GM21381 (cell line): ENCODE data around the gene SFXN1.
"Not testable (repeated sequence)": the region's sequence is repeated elsewhere in the genome, so short reads cannot be mapped to it uniquely, and the experiment has no call there.

Source experiments
- ATAC-seq: cut with Tn5 transposase; IDR thresholded peaks from one replicate; pipeline ENCODE4 v1.9.1; 2021; ENCODE audit warnings: mild to moderate bottlenecking, moderate library complexity; ENCODE audit not compliant: unreplicated experiment

Gene SFXN1, protein sequence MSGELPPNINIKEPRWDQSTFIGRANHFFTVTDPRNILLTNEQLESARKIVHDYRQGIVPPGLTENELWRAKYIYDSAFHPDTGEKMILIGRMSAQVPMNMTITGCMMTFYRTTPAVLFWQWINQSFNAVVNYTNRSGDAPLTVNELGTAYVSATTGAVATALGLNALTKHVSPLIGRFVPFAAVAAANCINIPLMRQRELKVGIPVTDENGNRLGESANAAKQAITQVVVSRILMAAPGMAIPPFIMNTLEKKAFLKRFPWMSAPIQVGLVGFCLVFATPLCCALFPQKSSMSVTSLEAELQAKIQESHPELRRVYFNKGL

DNA sequence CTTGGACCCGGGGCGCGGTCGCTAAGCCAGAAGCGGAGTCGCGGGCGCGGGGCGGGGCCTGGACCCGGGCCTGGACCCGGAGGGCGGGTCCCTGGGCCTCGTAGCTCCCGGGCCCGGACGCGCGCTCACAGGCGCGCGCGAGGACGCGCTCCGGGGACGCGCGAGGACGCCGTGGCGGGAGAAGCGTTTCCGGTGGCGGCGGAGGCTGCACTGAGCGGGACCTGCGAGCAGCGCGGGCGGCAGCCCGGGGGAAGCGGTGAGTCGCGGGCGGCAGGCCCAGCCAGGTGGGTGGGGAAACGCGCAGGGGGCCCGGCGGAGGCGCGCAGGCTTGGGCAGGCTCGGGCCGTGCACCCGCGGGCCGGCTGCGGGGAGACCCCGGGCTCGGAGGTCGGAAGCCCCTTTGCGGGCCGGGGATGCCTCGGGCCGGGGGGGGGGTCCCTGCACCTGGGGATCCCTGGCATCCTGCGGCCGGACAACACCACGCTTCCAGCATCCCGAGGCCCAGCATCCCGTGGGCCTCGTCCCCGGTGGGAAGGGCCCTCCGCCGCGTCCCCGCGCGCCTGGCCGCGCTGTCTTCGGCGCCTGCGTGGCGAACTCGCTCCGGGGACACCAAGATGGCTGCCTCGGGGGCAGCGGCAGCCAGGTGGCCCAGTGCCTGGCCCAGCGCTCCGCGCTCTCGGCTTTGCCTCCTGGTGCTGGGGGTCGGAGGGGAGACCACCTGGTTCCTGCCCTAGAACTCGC is at the start of gene SFXN1:
Gene SFXN1, plus strand, starts transcription at position 177 of the 741 bp plus-strand sequence. CDS start 13,544 bp downstream, outside the sequence.
- ATAC-seq: peak; percentile 93

DNA sequence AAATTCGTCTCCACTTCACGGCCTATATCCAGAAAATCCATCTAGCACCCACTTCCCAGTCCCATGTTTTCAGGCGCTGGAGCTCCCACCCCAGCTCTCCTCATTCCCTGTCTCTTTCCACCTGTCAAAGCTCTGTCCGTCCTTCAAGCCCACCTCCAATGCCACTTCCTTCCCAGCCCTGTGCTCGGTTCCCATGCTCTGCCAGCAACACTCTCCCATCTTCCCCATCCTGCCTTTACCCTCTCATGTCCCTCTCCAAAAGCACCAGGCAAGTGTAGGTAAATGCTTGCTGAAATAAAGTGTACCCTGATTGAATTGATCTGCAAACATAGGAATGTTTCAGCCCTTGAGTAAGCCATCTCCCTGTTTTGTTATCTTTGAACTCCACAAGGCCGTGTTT is 43.6 kb upstream of the SFXN1 start:
- no peak for ATAC-seq

DNA sequence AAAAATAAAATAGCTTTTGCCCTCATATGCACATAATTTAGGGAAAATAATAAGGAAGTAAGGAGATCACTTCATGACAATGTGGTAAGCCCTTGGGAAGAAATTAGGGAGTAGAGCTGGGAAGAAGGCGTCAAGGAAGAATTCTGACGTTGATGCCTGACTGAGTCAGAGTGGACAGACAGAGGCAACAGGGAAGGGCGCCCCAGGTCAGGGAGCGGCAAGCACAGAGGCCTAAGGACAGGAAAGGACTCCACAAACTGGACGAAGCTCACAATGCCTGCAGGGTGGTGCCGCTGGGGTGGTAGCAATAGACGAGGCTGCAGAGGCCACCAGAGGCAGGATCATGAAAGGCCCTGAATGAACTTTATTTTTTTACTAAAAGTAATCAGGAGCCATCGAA is 42.0 kb upstream of the SFXN1 start:
- ATAC-seq: no peak

DNA sequence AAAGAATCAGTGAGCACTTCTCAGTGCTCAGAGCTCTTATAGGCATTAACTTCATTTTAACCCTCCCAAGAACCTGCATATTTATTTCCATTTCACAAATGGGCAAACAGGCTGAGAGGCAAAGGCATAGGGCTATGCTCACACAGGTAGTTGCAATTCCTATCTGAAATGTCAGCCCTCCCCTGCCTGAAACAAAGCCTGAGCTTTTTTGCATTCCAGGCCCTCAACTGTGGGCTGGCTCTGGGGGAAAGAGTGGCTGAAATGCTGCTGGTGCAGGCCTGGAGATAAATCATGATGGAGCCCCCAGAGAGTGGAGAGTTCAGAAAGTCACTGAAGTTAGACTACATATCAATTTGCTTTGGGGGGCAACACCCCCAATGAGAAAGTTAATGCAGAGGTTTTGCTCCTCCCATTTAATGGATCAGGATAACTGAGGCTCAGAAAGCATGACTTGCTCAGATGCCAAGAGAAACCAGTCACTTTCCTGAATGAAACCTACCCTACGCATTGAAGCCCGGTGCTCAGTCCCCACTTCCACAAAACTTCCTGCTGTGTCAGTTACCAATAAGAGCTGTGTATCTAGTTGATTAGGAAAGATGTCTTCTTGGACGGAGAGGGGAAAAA is 40.0 kb upstream of the SFXN1 start:
- ATAC-seq: no peak

DNA sequence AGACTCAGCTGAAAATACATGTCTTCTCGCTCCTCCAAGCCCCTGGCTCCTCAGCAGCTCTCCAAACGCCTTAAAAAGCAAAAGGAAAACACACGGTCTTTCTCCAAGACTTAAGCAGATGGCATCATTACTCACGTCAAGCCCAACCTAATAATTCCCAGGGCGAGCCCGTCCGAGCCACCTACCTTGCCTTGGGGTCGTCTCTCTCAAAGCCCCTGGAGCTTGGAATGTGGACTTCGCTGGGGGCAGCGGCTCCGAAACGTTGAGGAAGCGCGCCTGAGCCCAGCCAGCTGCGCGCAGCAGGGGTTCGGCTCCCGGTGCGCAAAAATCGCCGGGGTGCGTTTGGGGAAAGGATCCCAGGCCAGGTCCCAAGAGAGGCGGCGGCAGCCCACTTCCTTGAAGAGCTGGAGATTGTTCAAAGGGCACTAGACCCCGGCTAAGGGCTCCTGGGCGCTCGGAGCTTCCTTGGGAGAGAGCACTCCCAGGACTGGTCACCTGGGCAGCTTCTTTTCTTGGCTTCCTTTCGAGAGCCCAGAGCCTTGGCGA is 34.8 kb upstream of the SFXN1 start:
- no peak for ATAC-seq

DNA sequence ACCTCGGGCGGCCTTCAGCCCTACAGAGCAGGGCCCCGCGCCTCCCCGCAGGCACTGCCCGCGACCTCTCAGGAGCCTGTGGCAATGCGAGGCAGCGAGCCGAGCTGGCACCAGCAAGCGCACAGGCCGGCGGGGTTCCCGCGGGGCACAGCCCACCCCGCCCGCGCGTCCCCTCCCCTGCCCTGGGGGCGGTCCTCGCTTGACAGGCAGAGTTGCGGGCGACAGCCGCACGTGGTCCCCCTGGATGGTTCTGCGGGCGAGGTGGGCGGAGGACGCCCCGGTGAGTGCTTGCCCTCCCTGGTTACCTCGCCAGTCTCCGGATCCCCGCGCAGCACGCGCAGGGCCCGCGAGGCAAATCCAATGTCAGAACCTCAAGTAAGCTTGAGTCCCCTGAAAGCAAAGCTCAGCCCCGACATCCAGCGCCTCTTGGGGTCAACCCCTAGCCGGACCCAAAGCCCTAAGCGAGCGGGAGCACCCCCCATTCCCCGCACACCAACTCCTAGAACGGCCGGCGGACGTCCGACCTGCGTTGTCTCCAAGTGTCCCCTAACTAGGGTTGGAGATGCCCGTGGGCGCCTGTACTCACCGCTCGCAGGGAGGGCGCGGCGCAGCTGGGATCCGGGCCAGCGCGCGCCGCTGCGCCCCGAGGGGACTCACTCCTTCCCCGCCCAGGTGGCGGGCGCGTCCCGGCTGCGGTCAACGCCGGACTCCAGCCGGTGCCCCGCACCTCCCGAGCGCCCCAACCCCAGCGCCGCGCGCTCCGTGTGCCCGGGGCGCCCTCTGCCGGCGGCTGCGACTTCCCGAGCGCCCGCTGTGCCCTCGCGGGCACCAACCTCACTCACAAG is 34.1 kb upstream of the SFXN1 start, which contains the start of gene DRD1:
Gene DRD1, minus strand, starts transcription at position 123 of the 845 bp plus-strand sequence. CDS start 1,083 bp downstream, outside the sequence.
- ATAC-seq: no peak

DNA sequence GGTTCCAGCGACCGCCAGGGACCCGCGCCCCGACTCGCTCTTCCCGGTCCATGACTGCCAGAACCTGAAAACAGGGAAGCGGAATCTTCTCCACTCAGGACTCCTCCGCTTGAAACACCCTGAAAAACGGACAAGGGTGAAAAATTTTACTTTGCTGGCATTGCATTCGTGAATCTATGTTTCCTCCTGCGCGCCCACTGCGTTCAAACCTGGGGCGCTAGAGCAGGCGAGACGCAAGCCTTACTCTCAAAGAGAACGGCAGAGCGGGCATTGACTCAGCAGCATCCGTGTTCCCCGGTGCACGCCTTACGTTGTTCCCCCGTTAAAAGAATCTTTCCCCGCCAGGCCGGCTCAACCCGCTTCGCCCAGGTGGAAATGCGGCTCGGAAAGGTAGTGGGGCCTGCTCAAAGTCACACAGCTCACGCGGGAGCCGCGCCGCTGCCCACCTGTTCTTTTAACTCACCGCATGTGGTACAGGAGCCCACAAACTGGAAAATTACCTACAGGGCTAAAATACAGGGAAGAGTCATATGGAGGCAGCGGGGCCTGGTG is 33.4 kb upstream of the SFXN1 start:
- ATAC-seq: no peak

DNA sequence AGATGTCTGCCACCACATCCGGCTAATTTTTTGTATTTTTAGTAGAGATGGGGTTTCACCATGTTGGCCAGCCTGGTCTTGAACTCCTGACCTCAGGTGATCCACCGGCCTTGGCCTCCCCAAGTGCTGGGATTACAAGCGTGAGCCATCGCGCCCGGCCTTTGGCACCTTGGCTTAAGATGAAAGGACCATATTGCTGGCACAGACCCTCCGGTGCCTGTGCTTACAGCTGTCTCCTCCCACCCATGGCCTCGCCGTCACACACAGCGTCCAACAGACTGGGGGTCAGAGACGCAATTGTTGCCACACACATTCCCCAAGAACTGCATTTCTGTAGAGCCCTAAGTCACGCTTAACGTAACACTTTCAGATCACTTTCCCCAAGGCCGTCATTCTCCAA is 32.0 kb upstream of the SFXN1 start:
- ATAC-seq: not testable (repeated sequence)

DNA sequence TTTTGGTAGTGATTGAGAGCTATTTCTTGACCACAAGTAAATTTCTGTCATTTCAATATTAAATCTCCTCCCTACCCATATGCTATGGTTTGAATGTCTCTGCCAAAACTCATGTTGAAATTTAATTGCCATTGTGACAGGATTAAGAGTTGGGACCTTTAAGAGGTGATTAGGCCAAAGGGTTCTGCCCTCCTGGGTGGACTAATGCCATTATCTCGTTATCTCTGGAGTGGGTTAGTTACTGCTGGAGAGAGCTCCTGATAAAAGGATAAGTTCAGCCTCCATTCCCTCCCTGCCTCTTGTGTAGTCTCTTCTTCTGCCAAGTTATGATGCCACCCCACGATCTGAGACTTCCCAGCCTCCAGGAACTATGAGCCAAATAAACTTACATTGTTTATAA is 30.8 kb upstream of the SFXN1 start:
- no peak for ATAC-seq

DNA sequence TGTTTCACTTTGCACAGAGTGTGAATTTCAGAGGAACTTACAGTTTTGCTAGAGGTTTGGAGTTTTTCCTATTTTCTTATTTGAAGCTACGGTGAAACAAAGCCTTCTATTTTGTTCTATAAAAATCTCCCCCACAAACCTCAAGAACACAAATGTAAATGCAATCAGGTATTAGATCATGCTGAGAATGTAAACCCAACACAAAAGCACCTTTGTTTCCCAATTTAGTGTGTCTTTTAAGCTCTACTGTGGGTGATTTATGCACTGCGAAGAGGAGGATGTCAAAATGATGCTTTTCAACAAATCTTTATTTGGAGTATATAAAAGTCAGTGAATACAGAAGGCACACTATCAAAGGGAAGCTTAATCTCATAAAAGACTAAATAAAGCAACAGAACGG is 30.1 kb upstream of the SFXN1 start:
- ATAC-seq: no peak

DNA sequence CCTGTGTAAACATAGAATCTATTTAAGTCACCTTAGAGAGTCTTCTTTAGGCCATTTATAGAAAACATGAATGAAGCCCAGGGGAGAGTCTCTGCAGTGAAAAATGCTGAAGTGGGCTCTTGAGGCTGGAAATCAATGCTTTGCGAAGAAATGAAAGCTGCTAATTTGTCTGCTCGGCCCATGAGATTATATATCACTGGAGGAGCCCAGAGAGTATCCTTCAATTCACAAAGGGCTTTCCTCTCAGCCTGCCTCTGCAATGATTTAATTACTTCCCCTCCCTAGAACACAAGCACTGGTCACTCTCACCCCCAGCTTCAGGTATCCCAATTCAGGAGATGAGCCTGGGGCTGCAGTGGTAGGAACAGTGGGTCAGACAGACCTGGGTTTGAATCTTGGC is 26.2 kb upstream of the SFXN1 start:
- no peak for ATAC-seq

DNA sequence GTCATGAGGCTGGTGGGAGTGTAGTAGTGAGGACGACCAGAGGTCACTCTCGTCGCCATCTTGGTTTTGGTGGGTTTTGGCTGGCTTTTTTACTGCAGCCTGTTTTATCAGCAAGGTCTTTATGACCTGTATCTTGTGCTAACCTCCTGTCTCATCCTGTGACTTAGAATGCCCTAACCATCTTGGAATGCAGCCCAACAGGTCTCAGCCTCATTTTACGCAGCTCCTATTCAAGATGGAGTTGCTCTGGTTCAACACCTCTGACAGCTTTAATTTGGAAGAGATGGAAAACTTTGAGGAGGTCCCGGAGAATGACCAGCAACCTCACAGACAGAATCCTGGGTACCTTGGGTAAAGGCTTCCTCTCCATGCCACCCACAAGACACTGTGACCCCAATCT is 24.0 kb upstream of the SFXN1 start:
- not testable (repeated sequence) for ATAC-seq

DNA sequence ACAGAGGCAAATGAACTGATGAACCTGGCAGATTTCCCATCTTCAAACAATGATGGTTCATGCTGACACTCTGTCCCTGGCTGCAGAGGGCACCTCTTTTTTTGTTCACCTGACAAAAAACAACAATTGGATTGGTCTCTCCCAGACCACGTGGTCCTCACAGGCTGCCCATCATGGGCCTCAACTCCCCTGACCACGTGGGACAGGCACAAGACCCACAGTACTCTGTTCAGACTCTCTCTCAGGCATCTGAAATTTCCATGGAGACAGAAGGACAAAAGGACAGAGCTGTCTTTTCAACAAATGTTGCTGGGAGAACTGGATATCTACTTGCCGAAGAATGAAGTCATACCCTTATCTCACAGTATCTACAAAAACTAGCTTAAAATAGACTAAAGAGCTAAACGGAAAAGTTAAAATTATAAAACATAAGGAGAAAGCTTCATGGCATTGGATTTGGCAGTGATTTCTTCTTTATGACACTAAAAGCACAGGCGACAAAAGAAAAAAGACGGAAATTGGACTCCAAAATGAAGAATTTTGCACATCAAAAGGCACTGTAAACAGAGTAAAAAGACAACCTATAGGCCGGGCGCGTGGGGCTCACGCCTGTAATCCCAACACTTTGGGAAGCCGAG is 22.1 kb upstream of the SFXN1 start:
- no peak for ATAC-seq

DNA sequence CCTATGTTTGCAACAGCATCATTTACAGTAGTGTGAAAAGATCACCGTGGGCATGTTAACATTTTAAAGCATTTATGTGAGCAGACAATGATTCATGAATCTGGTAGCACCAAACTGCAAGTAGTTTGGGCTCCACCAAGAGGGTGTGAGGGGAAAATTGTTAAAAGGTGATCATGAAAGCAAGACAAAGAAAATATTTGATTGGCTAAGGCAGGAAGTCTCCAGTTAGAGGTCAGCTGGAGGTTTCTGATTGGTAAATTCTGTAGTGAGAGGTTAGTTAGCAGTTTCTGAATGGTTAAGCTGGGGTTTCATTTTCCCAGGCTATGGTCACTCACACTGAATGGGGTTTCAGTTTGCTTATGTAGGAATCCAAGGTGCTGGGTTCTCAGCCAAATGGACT is 20.9 kb upstream of the SFXN1 start:
- peak; percentile 98 for ATAC-seq

DNA sequence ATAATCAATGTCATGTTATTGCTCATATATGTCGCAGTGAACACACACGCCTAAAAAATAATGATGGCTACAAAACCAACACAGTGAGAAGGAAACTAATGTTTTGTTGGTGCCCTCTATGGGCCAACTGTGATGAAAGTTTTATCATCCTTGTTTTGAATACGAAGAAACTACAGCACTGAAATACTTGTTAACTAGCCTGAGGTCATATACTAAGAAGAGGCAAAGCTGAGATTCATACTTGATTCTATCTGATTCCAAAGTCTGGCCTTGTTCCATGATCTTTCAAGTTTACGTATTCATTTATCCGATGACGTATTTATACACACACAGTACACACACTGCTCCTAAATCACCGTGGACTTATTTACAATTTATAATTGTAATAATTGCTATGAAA is 18.2 kb upstream of the SFXN1 start:
- ATAC-seq: no peak

DNA sequence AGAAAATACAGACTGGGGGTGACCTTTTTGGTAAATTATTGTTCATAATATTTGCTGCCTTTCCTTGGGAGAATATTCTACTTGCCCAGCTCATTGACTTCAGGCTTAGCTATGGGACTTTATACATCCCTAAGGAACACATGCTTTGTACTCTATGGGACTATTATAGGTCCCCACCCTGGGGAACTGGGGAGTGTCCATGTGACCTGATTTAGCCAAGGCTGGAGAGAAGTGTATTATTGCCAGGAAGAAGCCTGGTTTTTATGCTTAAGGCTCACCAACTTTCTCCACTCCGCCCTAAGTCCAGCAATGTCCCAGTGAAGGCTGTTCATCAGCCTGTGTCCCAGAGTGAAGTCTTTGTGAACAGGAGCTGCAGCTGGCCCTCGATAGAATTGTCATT is 17.8 kb upstream of the SFXN1 start:
- ATAC-seq: no peak

DNA sequence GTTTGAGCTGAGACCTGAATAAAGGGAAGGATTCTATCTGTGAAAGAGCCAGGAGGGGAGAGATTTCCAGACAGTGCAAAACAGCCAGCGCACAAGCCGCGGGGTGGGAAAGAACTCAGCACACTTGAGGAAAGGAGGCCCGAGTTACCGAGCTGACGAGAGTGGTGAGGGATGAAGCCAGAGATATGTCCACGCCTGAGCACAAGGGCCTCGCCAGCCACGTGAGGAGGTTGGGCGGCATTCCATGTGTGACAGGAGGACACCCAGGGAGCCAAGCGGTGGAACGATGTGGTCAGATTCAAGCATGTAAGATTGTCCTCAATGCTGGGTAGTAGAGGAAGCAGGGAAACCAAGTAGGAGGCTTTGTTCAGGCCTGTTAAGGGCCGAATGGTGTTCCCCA is 17.0 kb upstream of the SFXN1 start:
- no peak for ATAC-seq

DNA sequence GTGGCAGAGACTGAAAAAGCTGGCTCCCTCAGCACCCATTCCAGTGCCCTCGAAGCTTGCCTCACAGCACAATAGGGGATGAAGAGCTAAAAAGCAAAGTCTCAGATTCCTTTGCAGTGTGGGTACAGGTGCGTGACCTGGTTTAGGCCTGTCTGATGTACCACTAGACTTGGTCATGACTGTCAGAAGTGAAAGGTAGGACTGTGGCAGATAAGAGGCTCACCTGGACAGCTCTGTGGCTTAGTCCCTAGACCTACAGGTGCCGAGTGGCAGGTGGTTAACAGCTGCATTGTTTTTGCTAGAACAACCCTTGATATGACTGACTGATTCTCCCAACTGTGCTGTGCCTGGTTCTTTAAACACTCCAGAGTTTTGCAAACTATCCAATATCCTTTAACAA is 14.7 kb upstream of the SFXN1 start:
- ATAC-seq: no peak

DNA sequence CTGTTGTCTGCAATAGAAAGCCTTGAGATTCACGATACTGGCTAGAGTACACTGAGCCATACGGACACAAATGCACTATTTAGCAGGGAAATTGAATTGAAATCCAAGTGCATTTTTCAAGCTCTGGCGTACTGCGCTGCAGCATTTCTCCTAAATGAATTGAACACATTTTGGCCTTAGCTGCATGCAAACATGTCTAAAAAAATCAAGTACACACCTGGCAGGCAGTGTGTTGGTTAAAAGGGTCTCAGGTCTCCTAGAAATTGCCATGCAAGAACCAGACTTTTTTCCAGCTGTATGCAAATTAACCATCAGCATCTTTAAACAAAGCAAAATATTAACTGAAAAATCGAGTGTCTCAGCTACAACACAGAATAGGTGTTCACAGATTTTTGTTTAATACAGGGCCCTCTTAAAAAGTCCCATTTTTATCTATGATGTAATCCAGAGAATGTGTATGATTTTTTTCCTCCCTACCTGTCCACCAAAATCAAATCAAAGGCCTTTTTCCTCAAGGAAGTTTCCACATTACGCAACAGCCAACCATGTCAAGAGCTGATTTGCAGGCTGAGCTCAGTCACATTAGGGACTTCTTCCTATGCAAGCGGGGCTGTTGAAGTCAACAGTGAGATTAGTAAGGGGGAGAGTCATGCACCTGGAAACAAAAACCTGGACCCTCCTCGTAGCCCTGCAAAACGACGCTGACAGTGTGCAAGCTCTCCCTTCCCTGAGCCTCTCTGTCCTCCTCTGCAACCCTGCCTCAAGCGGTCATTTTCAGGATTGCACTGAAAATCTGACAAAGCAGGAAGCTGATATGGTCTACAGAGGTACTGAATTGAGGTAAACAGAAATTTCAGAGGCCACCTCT is 14.1 kb upstream of the SFXN1 start:
- peak; percentile 99 for ATAC-seq
